GM19395 (cell line): ENCODE measurements around the gene CROCC.
"Not testable (repeated sequence)": the region's sequence is repeated elsewhere in the genome, so short reads cannot be mapped to it uniquely, and the experiment has no call there.

ENCODE experiments used
- ATAC-seq: cut with Tn5 transposase; IDR thresholded peaks from one replicate; pipeline ENCODE4 v1.9.1; 2021; ENCODE audit warnings: mild to moderate bottlenecking, moderate library complexity; ENCODE audit not compliant: unreplicated experiment

The CROCC gene

DNA sequence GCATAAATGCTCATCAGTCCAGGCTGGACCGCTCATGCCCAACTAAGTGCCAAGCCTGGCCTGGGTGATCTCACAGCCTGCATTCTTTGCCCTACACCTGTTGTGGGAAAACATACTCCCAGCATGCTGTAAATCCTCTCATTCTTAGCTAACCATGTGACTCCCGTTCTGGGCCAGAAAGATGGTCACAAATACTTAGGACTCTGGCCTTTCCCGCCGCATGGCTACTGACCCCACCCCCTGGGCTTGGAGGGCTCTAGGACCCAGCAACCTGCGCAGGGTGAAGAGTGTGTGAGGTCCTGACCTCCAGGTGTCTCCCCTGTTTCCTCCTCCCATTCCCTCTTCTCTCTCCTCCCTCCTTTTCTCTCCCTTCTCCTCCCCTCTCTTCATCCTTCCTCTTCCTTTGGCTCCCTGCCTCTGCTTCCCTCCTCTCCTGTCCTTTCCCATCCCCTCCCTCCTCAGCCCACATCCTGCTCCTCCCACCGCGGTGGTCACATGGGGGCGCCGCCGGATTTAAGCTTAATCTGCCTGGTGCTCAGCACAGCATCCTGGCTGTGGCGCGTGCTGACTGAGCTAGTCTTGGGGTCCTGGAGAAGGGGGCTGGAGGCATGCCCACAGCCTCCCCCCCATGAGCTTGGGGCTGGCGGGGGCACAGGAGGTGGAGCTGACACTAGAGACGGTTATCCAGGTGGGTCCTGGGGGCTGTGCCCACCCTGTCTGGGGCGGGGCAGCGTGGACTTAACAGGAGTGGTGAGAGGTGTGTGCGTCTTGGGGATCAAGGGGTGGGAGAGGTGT lies at the start of gene CROCC:
CROCC (plus strand) TSS at position 541 of the 795 bp plus-strand sequence; CDS start at position 629, 88 bp downstream.
- ATAC-seq: no peak

DNA sequence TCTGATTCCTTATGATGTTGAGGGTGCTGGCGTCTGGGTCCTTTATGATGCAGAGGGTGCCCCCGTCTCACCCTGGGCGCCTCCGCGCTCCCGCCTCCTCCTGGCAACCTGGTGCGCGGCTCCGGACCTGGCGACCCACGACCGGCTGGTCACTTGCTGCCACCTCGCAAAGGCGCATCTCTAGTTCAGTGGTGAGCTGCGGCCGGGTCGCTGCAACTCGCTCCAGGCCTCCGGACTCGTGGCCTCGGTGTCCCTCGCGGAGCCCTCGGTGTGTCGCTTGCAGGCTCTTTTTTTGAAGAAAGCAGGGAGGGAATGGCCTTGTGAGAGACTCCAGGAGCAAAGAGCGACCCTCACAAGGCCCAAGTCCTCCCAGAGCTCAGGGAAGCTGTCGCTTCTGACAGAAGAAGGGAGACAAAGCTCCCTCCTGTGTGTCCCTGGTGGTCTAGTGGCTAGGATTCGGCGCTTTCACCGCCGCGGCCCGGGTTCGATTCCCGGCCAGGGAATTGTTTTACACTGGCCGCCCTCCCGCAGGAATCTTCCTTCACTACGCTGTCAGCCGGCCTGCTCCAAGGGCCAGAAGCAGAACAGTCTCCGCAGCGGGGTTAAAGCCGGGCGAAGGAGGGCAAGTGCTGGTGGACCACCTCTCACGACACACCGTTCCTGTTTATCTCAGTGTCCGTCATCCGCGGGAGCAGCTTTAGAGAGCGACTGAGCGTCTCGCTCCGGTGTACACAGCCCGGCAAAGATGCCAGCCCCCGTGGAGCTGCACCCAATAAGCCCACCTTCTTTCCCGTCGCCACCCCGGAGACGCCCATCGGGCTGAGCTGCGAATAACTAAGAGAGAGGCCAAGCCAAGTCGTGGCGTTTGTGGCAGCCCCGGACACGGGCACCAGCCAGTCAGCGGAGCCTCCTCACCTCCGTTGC lies 49.3 kb upstream of the CROCC start:
- ATAC-seq: not testable (repeated sequence)

DNA sequence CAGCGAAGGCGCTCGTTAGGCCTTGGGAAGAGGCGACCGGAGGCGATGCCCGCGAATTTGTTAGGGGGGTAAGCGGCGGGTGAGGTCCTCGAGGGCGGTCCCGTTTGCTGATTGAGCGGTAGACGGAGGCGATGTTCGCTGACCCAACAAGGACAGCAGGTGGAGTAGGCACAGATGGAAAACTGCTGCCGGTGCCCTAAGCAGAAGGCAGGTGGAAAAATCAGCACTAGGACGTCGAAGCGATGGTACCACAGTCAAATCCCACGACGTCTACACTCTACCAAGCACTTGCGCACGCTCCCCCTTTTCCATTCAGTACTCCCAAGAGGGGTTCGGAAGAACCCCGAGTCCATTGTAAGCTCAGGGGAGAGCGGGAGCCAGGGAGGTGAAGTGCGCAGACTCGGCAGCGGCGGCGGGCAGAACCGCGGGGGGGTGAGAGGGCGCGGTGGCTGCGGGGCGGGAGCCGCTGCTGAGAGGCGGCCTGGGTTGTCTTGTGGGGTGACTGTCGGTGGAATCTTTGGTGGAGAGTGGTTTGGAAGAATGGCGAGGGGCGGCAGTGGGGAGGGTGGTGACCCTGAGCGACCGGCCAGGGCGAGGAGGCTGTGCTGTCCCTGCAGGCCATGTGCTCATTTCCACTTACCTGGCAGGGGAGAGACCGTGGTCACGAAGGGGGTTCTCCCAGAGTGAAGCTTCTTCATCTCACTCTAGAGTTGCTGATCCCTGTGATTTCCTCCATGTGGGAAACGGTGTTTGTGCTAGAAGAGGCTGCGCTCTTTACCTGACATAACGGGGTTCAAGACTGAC lies 48.5 kb upstream of the CROCC start:
- ATAC-seq: not testable (repeated sequence)

- not testable (repeated sequence) for ATAC-seq
These were observed 46.6 kb upstream of the CROCC start for GRCh38 chr1:16874968-16875765.

- not testable (repeated sequence) for ATAC-seq
These were observed 40.0 kb upstream of the CROCC start for GRCh38 chr1:16881742-16882141.

DNA sequence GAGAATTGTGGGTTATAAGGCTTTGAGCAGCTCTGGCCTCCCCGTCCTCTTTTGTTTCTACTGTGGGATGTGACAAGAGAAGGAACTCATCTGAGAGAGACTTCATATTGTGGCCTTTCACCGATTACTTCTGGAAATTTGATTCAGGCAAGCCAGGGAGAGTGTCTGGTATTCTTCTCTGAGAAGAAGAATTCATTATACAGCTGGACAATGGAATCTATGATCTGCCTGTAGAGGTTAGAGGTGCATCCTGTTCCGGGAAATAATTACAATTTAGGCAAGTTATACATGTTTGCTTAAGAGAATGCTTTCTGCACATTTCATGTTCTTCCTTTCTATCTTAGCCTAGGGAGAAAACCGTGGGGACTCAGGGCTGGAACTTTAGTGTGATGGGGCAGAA lies 38.7 kb upstream of the CROCC start:
- ATAC-seq: no peak

GRCh38 chr1:16884487-16884886 lies 37.2 kb upstream of the CROCC start:
- not testable (repeated sequence) for ATAC-seq

GRCh38 chr1:16886860-16887605 lies 34.7 kb upstream of the CROCC start:
- no peak for ATAC-seq

DNA sequence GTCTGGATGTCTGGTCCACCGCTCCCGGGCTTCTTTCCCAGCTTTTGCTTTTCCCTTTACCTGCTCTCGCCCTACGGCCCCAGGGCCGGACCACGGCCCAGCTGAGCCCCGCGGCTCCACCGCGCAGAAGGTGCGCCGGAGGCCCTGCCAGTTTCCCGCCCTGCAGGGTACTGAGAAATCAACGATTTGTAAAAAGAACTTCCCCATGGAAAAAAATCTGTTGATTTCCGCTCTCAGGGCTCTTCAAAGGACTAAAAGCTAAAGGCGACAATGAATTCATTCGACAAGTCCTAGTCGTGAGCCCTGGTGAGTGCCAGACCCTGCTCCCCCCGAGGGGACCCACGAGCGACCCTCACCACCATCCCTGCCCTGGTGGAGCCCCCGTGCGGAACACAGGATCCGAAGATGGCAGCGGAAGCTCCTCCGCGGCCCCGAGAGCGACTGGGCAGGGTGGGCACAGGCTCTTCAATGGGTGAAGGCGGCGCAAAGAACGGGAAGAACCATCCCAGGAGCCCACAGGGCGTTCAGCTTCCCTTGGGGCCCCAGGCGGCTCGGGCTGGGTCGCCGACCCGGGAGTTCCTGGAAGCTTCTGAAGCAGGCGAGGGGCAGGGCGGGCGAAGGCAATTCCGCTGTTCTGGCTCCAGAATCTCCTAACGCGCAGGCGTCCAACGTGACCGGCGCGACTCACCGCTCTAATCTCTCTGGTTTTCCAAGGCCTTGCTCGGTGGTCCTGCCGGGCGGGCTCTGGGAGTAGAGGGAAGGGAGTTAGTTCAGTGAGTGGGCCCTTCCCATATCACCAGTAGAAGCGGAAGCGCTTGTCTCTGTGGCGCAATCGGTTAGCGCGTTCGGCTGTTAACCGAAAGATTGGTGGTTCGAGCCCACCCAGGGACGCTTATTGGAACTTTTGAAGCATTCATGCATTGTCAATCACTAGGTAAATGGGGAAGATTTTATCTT lies 32.6 kb upstream of the CROCC start:
- no peak for ATAC-seq

- ATAC-seq: not testable (repeated sequence)
These were observed 31.2 kb upstream of the CROCC start for GRCh38 chr1:16890539-16891021.

DNA sequence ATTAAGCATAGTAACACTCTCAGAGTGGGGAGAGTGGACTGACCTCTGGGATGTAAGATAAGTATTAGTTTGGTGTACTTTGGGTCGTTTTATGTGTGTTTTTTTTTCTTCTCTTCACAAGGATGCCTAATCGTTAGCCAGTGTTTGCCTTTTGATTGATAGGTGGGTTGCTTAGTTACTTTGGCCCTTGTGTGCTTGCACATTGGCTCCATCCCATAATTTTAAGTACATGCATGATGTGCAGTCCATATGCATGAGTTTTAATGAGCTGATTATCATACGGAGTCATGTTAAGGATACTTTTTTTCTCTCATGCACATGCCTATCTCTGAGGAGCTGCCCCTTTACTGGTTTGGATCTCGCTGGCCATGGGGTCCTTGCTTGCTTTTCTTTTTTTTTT lies 30.7 kb upstream of the CROCC start:
- not testable (repeated sequence) for ATAC-seq

- ATAC-seq: not testable (repeated sequence)
These were observed 28.7 kb upstream of the CROCC start for GRCh38 chr1:16892978-16893525.

GRCh38 chr1:16893796-16894195 lies 27.9 kb upstream of the CROCC start:
- ATAC-seq: not testable (repeated sequence)

DNA sequence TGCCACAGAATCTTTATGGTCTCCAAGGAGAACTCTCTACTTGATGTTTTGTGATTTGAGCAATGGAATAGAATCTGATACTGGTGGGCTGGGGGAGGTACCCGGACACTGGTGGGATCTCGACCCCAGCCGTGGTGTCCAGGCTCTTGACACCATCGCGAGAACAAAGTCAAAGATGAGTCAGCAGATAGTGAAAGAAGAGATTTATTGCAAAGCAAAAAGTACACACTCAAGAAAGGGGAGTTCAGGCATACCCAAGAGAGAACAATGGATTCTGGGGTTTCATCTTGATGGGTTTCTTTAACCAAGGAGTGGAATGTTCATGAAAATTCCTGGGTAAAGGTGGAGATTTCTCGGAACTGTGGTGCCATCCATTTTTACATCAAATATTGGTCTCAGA lies 27.4 kb upstream of the CROCC start:
- ATAC-seq: not testable (repeated sequence)

GRCh38 chr1:16895233-16895597 lies 26.5 kb upstream of the CROCC start:
- ATAC-seq: not testable (repeated sequence)

- ATAC-seq: peak; percentile 97
These were observed 26.0 kb upstream of the CROCC start, which contains the start of gene RNU1-2 for GRCh38 chr1:16895598-16896315. TSS of gene RNU1-2 (plus strand) at chr1:16895980.
